HG03025 (cell line): ENCODE results near the gene FZD4.
"Not testable (repeated sequence)": the region's sequence is repeated elsewhere in the genome, so short reads cannot be mapped to it uniquely, and the experiment has no call there.

Experiments used
- ATAC-seq: cut with Tn5 transposase; IDR thresholded peaks from one replicate; pipeline ENCODE4 v1.9.1; 2021; ENCODE audit warnings: mild to moderate bottlenecking, moderate library complexity; ENCODE audit not compliant: unreplicated experiment, low FRiP score

Gene FZD4

DNA sequence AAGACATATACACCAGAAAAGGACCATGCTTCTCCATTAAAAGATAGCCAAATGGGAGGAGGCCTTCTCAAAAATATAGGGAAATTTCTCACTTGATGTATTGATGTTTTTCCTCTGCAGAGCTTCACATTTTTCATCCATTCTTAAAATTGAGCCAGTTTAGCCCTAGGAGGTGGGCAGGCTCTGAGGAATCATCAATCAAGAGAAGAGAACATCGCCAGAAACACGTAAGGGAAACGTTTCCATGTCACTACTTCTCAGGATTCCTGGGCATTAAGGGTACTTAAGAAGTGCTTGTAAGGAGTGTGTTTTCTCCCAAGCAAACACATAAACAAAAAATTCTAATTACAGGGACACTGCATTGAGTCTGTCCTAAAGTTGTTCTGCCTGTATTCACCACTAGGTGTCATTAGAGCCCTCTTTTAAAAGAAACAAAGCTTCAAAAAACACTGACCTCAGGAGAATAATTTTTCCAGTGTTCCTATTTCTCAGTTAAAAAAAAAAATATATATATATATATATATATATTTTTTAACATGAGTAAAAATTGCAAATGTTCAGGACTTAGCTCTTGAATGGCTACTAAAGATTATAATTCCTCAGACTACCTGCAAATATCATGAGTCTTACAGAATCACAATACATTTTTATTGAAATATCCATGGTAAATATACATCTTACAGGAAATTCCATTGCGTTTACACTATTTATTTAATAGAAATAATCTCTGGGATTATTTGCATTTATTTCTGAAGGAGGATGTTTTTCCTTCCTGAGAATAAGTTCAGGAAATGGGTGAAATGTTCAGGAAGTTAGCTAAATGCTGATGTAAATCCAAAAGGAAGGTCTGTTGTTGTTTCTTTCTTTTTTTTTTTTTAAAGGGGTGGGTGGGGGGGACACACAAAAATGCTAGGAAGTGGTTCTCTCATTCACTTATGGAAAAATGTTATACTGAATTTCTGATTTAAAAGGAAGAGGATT is 16.0 kb downstream of the FZD4 start:
- ATAC-seq, result peak; percentile 78

DNA sequence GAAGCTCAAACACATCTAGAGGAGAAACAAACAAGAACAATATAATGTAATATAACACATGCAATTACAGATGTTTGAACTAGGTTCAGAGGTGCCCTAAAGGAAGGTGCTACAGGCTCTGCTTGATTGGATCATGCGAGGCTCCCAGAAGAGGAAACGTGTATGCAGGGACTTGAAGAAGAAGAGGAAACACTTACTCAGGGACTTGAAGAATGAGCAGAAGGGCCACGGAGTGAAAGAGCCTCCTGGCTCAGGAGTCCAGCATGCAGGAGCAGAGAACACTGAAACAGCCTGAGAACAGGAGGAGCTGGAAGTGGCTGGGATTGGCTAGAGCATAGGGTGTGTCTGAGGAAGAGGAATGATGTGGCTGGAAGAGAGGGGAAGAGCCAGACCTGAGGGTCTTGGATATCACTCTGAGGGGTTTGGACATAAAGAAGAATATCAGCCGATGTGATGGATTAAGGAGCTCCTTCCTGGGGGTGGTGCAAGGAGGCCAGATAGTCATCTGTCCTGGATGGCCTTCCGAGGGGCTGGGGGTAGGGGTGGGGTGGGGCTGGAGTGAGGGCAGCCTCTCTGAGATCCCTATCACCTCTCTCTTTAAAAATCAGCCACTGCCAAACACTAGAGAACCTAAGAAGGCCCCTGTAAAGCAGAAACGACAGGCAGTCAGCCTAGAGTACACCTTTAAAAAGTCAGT is 16.8 kb downstream of the FZD4 start:
- no peak for ATAC-seq

DNA sequence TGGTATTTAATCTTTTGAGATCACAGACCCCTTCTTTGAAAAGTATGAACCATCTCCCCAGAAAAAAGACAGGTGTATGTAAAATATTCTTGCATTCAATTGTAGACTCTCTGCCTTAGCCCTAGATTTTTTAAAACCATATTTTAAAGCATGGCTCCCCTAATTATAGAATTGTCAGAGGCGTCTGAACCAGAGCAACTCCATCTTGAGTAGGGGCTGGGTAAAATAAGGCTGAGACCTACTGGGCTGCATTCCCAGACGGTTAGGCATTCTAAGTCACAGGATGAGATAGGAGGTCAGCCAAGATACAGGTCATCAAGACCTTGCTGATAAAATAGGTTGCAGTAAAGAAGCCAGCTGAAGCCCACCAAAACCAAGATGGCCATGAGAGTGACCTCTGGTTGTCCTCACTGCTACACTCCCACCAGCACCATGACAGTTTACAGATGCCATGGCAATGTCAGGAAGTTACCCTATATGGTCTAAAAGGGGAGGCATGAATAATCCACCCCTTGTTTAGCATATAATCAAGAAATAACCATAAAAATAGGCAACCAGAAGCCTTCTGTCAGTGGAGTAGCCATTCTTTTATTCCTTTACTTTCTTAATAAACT is 17.9 kb downstream of the FZD4 start:
- not testable (repeated sequence) for ATAC-seq

DNA sequence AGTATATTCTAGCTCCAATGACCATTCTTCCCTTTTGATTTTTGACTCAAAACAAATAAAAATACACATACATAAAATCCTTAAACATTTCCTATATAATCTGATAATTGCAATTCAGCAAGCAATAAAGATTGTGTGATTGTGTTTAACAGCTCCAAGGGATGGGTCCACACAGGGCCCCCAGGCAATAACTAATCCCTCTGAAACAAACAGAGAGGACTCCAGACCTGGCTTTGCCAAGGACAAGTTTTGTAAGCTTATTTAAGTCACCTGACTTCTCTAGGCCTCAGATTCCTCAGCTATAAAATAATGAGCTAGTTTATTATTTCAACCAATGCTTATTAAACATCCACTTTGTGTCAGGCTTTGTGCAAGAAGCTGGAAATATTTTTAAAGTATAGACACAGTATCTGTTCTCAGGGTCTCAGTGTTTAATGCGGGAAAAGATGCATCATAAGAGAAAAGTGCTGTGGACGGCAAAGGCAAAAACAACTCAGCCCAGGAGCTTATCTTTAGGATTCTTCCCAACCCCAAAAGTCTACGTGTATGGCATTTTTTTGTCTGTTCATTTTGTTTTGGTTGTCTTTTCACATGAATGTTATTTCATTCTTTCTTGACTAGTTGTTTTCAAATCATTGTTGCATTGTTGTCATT is 20.1 kb downstream of the FZD4 start:
- no peak for ATAC-seq

DNA sequence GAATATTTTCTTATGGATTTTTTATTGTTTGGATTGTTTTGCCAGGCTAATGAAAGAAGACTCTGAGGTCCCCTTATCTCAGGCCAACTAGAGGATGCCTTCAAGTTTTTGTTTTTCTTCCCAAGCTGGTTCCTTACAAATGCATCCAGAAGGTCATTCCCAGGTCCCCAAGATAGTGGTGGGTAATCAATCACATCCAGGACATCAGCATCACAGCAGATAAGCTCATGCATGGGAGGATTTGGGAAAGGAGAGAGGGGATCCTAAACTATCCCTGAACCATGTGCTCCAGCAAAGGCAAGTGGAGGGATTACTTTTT is 20.7 kb downstream of the FZD4 start:
- no peak for ATAC-seq

DNA sequence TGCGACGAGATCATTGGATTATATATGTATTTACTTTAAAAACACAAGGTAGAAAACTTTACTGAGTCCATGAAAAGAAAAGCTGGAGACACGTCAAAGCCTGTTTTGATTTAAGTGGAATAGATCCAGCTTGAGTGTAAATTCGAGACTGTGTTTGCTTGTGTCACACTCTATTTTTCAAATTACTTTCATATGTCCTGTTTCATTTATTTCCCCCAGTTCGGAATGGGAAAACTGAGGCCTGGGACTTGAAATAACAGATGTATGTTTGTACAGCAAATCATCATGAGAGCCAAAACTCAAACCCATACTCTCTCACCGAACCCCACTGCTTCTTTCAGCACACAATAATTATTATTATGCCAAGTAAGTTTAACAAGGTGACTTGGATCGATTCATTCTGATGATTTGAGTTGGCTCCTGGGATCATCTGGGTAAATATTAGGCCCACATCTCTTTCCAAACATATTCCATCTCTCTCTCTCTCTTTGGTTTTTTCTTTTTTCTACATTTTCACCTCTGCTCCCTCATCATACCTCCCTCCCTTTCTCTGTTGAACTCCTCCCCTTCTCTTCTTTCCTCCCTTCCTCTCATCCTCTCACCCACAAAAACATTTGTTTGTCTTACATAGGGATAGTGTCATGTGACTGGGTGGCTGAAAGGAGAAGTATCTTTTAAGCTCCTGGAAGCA is 21.2 kb downstream of the FZD4 start:
- no peak for ATAC-seq

DNA sequence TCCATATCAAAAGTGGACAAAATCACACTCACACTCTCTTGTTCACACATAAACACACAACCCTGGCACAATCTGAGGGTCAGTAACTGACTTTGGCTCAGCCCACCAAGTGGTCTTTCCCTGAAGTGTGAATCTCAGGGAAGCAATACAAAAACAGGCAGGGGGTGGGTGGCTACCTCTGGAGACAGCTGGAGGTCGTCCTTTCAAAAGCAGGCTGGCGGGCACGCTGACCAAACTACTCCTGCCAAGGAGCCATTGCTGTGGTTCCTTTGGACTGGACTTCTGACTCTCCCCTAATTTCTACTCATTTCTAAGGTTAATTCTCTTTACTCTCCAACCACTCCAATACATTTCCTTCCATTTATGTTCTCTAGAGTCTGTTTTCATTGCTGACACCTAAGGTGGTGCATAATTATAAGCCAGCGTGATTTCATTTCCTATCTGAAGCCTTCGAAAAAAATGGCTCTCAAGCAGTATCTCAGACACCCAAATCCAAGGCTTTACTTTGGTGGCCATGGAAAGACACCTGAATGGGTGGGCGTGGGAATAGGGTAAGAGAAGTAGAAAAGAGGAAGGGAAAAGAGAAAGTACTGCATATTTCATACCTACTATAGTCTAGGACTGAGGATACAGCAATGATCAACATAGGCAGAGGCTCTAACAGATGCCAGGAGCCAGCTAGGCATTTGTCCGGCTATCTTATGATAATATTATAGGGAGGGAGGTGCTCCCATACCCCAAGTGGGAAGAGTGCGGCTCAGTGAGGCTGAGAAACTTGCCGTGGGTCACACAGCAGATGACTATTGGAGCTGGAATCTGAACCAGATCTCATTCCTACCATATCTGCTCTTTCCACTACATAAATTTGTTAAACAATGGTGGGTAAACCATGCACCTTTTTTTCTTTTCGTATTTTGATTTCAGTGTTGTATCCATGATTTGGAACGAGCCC is 22.0 kb downstream of the FZD4 start:
- no peak for ATAC-seq

DNA sequence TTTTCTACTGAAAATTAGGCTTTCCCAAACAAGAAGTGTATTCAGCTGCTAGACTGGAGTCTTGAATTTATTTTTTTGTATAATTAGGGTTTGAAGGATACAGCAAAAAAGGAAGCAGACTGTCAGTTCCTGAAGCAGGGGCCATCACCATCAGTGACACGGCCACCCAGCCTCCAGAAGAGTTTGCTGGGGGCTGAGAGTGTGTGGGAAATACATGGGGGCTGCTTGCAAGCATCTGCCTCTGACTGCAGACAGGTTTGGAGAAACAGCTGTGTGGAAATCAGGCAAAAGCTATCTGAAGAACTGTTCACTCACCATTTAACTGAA is 23.0 kb downstream of the FZD4 start:
- no peak for ATAC-seq

DNA sequence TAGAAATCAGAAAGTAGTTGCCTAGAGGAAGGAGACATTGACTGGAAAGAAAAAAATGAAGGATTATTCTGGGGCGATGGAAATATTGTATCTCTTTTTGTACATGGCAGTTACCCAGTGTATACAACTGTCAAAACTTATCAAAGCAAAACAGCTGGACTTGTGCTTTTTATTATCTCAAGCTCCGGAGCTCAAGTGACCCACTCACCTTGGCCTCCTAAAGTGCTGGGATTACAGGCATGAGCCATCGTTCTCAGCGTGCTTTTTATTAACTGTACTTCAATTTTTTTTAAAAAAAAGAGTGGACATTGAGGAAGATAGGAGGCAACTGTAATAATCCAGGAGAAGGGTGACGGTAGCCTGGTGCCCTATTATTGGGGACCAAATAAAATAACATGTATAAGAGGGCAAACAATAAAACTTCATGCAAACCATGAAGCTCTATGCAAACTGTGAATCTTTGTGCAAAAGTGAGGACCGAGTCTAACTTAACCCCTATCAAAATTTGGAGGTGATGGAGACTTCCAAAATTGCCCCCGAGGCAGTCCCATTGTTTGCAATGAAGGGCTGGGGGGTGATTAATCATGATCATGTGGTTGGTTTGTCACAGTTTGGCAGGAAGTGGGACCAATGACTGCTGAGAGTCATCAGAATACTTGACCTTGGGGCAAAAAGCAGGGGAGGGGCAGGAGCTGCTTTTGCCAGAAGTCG is 23.5 kb downstream of the FZD4 start:
- no peak for ATAC-seq

DNA sequence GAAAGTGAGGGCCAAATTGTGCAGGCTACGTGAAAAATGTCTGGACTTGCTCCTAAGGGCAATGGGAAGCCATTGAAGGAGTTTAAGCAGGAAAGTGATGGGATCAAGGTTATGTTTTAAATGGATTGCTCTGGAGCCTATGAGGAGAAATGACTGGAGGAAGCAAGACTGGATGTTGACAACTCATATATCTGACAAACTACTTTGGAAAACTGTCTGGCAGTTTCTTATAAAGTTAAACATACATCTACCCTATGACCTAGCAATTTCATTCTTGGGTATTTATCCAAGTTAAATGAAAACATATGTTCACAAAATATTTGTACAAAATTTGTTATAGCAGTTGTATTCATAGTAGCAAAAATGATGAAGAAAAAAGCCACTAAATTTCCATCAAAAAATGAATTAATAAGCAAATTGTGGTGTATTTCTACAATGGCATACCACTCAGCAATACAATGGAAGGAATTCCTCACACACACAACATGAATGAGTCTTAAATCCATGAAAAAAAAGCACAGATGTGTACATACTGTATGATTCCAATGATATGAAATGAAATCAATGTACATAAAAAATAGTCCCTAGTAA is 24.1 kb downstream of the FZD4 start:
- no peak for ATAC-seq

DNA sequence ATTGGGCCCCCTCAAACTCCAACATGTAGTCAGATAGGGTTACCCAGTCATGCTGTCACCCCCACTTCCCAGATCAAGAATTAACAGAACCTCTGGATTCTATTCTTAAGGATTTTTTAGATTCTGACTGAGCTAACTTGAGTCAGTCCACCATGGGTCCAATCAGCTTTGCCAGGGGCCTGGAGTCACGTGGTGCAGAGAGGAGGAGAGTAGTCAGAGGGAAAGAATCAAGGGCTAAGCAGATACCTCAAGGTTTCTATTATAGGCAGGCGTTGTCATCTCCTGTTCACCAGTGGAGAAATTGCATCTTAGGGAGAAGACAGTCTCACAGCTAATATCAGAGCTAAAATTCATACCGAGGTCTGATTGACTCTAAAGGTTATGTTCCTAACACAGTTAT is 28.2 kb downstream of the FZD4 start:
- ATAC-seq, result no peak

DNA sequence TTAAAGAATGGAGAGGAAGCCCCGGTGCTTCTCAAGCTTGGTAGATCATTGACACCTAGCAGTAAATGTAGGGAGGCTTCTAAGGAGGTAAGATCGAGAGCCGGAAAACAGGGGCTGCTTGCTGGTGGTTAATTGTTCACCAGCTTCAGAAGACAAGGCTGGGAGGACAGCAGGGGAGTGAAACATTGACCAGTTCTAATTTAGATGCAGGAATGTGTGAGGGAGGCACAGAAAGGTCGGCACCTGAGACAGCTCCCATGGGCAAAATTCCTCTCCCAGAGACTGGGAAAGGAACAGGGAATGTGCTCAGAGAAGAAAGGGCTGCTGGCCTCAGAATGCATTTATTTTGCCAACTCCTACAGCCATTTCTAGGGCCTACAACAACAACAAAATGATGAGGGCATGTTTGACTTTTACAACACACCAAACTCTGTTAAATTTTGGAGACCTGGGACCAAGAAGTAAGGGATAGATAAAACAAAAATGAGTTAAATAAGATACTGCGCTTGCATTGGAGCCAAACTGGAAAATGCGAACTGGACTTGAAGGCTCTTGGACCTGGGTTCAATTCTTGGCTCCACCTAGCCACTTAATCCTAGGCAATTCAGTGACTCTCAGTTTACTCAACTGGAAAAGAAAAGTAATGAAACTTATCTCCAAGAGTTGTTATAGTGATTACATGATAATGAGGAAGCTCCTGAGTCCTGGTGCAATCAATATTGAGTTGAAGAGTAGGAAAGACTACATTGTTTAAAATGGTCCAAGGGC is 31.0 kb downstream of the FZD4 start:
- ATAC-seq, result no peak

DNA sequence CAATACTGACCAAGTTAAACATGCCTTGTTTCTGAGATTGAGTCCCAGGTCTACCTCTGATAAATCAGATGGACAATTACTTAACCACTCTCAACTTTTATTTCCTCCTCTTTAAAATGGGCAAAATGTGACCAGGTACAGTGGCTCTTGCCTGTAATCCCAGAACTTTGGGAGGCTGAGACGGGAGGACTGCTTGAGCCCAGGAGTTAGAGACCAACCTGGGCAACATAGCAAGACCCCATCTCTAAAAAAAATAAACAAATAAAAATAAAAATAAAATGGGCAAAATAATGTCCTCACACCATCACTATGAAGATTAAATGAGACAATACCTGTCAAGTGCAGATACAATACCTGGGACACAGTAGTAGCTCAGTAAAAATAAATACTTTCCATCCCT is 33.0 kb downstream of the FZD4 start:
- ATAC-seq, result no peak

DNA sequence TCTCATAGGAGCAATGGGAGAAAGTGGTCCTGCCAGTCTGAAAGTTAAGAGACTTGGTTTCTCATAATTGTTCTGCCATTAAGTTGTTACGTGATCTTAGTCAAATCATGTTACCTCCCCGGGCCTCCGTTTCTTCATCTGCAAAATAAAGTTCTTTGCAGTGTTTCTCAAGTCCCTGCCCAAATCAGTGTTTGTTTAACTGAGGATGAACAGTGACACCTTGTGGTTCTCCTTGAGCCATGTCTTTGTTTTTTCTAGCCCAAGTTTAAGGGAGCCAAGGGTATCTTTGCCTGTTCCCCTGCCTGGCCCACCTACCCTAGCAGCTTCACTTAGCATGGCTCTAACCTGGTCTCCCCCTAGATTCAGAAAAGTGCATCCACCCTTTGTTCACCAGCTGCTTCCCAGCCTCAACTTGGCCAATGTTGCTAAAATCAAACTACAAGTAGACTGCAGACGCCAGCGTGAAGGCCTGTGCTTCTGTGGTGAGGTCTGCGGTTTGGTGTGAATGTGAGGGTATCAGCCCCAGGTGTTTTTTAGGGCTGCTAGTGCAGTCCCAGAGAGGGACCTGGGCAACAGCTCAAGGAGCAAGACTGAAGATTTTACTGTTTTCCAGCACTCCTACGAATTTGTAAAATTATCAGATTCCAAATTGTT is 35.5 kb downstream of the FZD4 start:
- ATAC-seq, result no peak

DNA sequence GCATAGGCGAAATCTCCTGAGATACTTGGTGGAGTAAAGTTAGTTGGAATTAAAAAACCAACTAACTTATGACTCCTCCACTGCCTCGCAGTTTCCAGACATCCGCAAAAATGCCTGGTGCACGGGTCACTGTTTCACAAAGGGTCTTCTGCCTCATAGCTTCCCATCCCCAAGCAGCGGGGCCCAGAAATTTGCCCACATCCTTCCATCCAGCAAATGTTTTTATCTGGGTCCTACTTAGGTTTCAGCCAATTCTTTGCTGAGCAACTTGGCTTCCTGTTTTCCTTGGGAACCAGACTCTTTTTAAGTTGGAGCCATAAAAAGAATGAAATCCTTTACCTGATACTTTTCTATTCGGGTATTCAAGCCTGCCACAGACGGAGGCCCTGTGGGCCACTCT is 36.2 kb downstream of the FZD4 start:
- ATAC-seq, result no peak

DNA sequence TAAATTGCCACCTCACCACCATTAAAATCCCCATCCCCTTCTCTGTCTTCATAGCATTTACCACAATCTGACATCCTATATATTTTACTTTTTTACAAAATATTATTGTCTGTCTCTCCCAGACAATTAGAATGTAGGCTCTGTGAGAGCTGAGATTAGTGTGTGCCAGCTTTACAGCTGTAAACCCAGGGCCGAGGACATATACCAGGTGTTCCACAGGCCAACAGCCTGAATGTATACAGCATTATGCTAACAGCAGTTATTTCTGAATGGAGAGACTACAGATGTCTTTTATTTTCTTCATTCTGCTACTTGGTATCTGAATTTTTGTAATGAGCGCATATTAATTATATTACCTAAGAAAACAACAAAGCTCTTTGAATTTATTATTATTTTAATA is 36.7 kb downstream of the FZD4 start:
- ATAC-seq, result no peak

DNA sequence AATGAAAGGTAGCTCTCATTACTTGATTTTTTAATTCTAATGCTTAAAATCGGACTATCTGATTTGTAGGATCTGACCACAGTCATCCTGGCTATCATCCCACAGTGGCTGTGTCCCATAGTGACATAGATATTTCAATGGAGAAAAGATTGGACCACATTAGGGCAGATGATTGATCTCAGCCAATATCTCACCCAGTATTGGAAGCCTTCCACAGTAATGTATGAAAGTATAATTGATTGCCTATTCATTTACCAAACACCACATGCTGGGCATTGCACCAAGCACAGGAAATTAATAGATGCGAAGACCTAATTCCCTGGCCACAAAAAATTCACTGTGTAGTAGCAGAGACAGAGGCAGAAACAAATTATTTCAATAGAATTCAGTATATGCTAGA is 37.6 kb downstream of the FZD4 start:
- ATAC-seq, result no peak
